ENCODE data around the gene TBC1D1.

TBC1D1 gene

GRCh38 chr4:37882665-37883296 lies 8.1 kb upstream of the TBC1D1 start:
- no peak for TF ChIP-seq Cebpa-rat (IDR thresholded peaks at IDR 0.05)
- Histone ChIP-seq H3K36me3 (no peaks in the 10 kb centered on the region), H3K27ac (no peak overlapping the region), H3K27me3 (no peaks in the 10 kb centered on the region), H3K4me3 (no peak overlapping the region), H3K4me1 (peaks cover 0 to 26% (median 11%) of the 10 kb centered on the region in 10 experiments; a peak in 13 of 20 replicates), H3K4me2 (no peak overlapping the region), H3K9me3 (replicated peaks in 1 of 11) (no peaks in the 10 kb centered on the region), H3K9ac (no peak overlapping the region), H4K20me1 (no peaks in the 10 kb centered on the region)

- no peaks in the 10 kb centered on the region for H3K9me3 ChIP-seq (replicated peaks in 1 of 11)
- H3K4me1 ChIP-seq = peaks cover 2 to 19% (median 9%) of the 10 kb centered on the region in 10 experiments; a peak in 18 of 20 replicates
- peak overlapping the region in 4 of 11 experiments; percentile 1 to 54 (median 24); a peak in 5 of 22 replicates for H3K4me2 ChIP-seq
- no peak overlapping the region for H3K9ac ChIP-seq
- no peak overlapping the region for H3K27ac ChIP-seq
- no peaks in the 10 kb centered on the region for H3K36me3 ChIP-seq
- 0 out of 22 replicates have a peak, but pooled peaks cover 0 to 2% (median 0%) of the 10 kb centered on the region in 11 experiments for H4K20me1 ChIP-seq
- no peak overlapping the region for H3K4me3 ChIP-seq
- no peak for TF ChIP-seq Cebpa-rat (IDR thresholded peaks at IDR 0.05)
- peaks cover 0 to 9% (median 0%) of the 10 kb centered on the region in 11 experiments; a peak in 8 of 22 replicates for H3K27me3 ChIP-seq
Measured at GRCh38 chr4:37884855-37885487, 5.9 kb upstream of the TBC1D1 start.

GRCh38 chr4:37885496-37885895 lies 5.4 kb upstream of the TBC1D1 start:
- Histone ChIP-seq H3K27me3 (peaks cover 0 to 15% (median 0%) of the 10 kb centered on the region in 11 experiments; a peak in 9 of 22 replicates), H3K9me3 (replicated peaks in 1 of 11) (no peaks in the 10 kb centered on the region), H3K36me3 (no peaks in the 10 kb centered on the region), H3K9ac (no peak overlapping the region), H4K20me1 (0 out of 22 replicates have a peak, but pooled peaks cover 0 to 6% (median 0%) of the 10 kb centered on the region in 11 experiments), H3K4me1 (peaks cover 8 to 25% (median 14%) of the 10 kb centered on the region in 10 experiments; a peak in 18 of 20 replicates), H3K27ac (no peak overlapping the region), H3K4me2 (peak overlapping the region in 4 of 11 experiments; percentile 1 to 54 (median 24); a peak in 5 of 22 replicates), H3K4me3 (no peak overlapping the region)
- TF ChIP-seq Cebpa-rat (IDR thresholded peaks at IDR 0.05) = no peak

- Histone ChIP-seq H3K36me3 (peaks cover 0 to 6% (median 3%) of the 10 kb centered on the region in 11 experiments; a peak in 9 of 22 replicates), H3K27ac (peak overlapping the region in 9 of 11 experiments; percentile 65 to 90 (median 85); a peak in 18 of 22 replicates), H3K9me3 (replicated peaks in 1 of 11) (no peaks in the 10 kb centered on the region), H4K20me1 (0 out of 22 replicates have a peak, but pooled peaks cover 0 to 6% (median 0%) of the 10 kb centered on the region in 11 experiments), H3K27me3 (peaks cover 0 to 18% (median 0%) of the 10 kb centered on the region in 11 experiments; a peak in 9 of 22 replicates), H3K9ac (peak overlapping the region; percentile 74 to 87 (median 82); a peak in 19 of 22 replicates), H3K4me3 (peak overlapping the region; percentile 73 to 89 (median 84)), H3K4me2 (peak overlapping the region; percentile 80 to 98 (median 90)), H3K4me1 (peaks cover 31 to 42% (median 37%) of the 10 kb centered on the region in 10 experiments)
- no peak for TF ChIP-seq Cebpa-rat (IDR thresholded peaks at IDR 0.05)
Measured at GRCh38 chr4:37889849-37890800, 759 bp upstream of the TBC1D1 start.

GRCh38 chr4:37891260-37892159 lies 626 bp downstream of the TBC1D1 start:
- Histone ChIP-seq H3K36me3 (peaks cover 0 to 16% (median 7%) of the 10 kb centered on the region in 11 experiments; a peak in 9 of 22 replicates), H3K9me3 (replicated peaks in 1 of 11) (no peaks in the 10 kb centered on the region), H3K27ac (peak overlapping the region; percentile 27 to 90 (median 84); a peak in 21 of 22 replicates), H3K9ac (peak overlapping the region; percentile 74 to 87 (median 82)), H3K27me3 (peaks cover 0 to 18% (median 0%) of the 10 kb centered on the region in 11 experiments; a peak in 9 of 22 replicates), H3K4me3 (peak overlapping the region; percentile 73 to 89 (median 84)), H3K4me1 (peaks cover 26 to 41% (median 35%) of the 10 kb centered on the region in 10 experiments), H3K4me2 (peak overlapping the region; percentile 84 to 98 (median 90)), H4K20me1 (peaks cover 0 to 7% (median 0%) of the 10 kb centered on the region in 11 experiments; a peak in 1 of 22 replicates)
- TF ChIP-seq Cebpa-rat (IDR thresholded peaks at IDR 0.05) = peak in 1 of 11 experiments; percentile 17; a peak in 2 of 22 replicates

GRCh38 chr4:37892641-37893040 lies 1.8 kb downstream of the TBC1D1 start:
- TF ChIP-seq Cebpa-rat (IDR thresholded peaks at IDR 0.05) = peak in 3 of 11 experiments; percentile 12 to 73 (median 21); a peak in 3 of 22 replicates
- Histone ChIP-seq H4K20me1 (peaks cover 0 to 7% (median 0%) of the 10 kb centered on the region in 11 experiments; a peak in 2 of 22 replicates), H3K4me1 (peaks cover 31 to 42% (median 35%) of the 10 kb centered on the region in 10 experiments), H3K9me3 (replicated peaks in 1 of 11) (no peaks in the 10 kb centered on the region), H3K27me3 (peaks cover 0 to 18% (median 0%) of the 10 kb centered on the region in 11 experiments; a peak in 9 of 22 replicates), H3K4me2 (peak overlapping the region; percentile 75 to 95 (median 88)), H3K9ac (peak overlapping the region in 9 of 11 experiments; percentile 77 to 87 (median 83); a peak in 18 of 22 replicates), H3K4me3 (peak overlapping the region in 9 of 10 experiments; percentile 73 to 89 (median 84); a peak in 15 of 20 replicates), H3K36me3 (peaks cover 0 to 16% (median 7%) of the 10 kb centered on the region in 11 experiments; a peak in 9 of 22 replicates), H3K27ac (peak overlapping the region in 9 of 11 experiments; percentile 65 to 90 (median 85); a peak in 18 of 22 replicates)

- Histone ChIP-seq H3K4me1 (peaks cover 31 to 42% (median 35%) of the 10 kb centered on the region in 10 experiments), H3K9ac (peak overlapping the region in 9 of 11 experiments; percentile 36 to 87 (median 83); a peak in 16 of 22 replicates), H3K9me3 (replicated peaks in 1 of 11) (no peaks in the 10 kb centered on the region), H3K27me3 (peaks cover 0 to 18% (median 0%) of the 10 kb centered on the region in 11 experiments; a peak in 9 of 22 replicates), H3K4me2 (peak overlapping the region; percentile 75 to 95 (median 88)), H3K4me3 (peak overlapping the region in 6 of 10 experiments; percentile 73 to 89 (median 80); a peak in 11 of 20 replicates), H3K36me3 (peaks cover 0 to 19% (median 7%) of the 10 kb centered on the region in 11 experiments; a peak in 11 of 22 replicates), H4K20me1 (peaks cover 0 to 7% (median 0%) of the 10 kb centered on the region in 11 experiments; a peak in 2 of 22 replicates), H3K27ac (peak overlapping the region in 9 of 11 experiments; percentile 65 to 90 (median 85); a peak in 18 of 22 replicates)
- no peak for TF ChIP-seq Cebpa-rat (IDR thresholded peaks at IDR 0.05)
Measured at GRCh38 chr4:37893164-37893563, 2.3 kb downstream of the TBC1D1 start.
